GM20000 (cell line): ENCODE results near the gene CTSV.
"Not testable (repeated sequence)": the region's sequence is repeated elsewhere in the genome, so short reads cannot be mapped to it uniquely, and the experiment has no call there.

Experiments used
- DNase-seq: peaks from one replicate; pipeline ENCODE4 v3.0.0; 2012; ENCODE audit warnings: low spot score
- TF ChIP-seq, protein P1 (sequence below): IDR thresholded peaks from 2 replicates; pipeline ENCODE4 v1.5.1; 2012; ENCODE audit warnings: mild to moderate bottlenecking, control low read depth; ENCODE audit errors: extremely low read depth, missing control alignments

CTSV gene

DNA sequence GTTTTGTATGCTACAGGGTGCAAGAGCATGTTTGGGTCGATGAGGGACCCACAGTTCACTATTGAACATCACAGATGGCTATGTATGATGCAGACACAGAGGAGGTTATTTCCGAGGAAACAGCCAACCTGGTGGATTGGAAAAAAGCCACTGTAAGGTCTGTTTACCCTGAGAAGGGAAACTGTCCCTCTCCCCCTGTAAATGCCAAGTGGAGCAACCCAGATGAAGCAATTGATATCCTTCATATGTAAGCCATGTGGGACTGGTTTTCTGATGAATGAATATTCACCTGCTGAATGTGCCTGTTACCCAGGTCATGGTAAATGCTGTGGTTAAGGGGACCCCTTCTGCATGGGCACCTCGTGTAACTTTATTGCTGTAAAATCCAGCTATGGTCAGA lies 14.8 kb upstream of the CTSV start:
- DNase-seq, result no peak
- TF ChIP-seq, protein P1, sequence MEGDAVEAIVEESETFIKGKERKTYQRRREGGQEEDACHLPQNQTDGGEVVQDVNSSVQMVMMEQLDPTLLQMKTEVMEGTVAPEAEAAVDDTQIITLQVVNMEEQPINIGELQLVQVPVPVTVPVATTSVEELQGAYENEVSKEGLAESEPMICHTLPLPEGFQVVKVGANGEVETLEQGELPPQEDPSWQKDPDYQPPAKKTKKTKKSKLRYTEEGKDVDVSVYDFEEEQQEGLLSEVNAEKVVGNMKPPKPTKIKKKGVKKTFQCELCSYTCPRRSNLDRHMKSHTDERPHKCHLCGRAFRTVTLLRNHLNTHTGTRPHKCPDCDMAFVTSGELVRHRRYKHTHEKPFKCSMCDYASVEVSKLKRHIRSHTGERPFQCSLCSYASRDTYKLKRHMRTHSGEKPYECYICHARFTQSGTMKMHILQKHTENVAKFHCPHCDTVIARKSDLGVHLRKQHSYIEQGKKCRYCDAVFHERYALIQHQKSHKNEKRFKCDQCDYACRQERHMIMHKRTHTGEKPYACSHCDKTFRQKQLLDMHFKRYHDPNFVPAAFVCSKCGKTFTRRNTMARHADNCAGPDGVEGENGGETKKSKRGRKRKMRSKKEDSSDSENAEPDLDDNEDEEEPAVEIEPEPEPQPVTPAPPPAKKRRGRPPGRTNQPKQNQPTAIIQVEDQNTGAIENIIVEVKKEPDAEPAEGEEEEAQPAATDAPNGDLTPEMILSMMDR, result no peak

DNA sequence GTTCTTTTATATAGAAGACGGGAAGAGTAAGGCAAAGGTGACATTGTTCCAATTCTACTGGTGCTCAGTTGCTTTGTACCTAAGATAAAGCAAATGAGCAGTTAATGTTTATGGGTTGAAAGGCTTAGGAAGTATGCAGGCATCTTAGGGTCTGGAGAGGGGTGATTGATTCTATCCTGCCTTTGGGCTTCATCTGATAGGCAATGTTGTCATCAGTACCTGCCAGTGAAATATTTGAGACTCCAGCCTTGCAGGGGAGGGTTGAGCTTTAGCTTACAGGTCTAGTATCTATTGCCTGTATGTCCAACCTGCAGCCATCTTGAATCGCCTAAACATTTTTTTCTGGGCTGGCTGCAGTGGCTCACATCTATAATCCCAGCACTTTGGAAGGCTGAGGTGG lies 13.8 kb upstream of the CTSV start:
- TF ChIP-seq, protein P1, result no peak
- DNase-seq, result no peak

DNA sequence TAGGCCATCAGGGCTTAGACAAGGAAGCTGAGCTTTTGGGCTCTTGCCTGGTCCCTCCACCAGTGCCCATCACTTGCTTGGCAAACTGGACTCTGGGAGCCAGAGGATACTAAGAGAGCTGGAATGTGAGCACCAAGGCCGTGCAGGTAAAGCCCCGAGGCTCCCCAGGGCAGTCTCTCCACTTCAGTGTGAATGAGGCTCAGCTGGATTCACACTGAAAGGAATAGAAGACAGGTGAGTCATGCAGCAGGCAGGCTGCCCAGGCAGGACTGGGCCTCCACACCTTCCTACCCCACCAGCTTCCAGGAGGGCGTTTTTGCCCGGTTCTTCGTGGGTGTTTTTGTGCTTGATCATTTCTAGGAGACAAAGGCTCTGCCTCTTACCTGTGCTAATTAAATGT lies 7.3 kb upstream of the CTSV start:
- no peak for DNase-seq
- TF ChIP-seq, protein P1, result no peak

DNA sequence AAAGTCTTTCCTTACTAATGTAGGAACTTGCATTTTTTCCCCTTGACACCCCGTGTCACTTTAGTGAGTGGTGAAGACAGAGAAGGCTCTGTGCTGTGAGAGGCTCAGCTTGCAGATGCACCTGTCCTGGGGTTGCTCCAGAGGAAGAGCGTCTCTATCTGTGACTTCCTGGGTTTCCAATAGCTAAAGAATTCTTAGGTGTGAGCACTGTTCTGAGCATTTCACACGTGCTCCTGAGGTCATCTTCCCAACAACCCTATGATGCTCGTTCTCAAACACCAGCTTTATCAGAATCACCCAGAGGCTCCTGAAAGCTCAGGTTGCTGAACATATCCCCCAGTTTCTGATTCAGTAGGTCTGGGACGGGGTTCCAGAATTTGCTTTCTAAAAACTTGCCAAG lies 6.4 kb upstream of the CTSV start:
- TF ChIP-seq, protein P1, result no peak
- DNase-seq, result no peak

DNA sequence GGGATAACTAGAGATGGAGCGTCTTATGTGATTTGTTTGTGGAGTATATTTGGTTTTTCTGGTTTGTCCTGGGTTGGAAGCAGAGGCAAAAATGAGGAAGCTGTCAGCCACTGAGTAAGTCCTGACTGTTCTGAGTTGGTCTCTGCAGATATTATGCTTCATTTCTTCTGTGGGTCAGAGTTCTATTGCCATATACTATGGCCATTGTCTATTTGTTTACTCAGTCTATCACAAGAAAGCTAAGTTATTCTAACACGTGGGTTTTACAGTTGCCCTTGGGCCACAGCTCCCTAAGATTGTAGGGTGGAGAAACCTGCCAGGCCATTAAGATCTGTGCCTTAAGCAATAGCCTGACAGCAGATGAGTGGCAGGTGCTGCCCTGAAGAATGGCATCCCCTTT lies 3.0 kb upstream of the CTSV start:
- TF ChIP-seq, protein P1, result no peak
- DNase-seq, result no peak

DNA sequence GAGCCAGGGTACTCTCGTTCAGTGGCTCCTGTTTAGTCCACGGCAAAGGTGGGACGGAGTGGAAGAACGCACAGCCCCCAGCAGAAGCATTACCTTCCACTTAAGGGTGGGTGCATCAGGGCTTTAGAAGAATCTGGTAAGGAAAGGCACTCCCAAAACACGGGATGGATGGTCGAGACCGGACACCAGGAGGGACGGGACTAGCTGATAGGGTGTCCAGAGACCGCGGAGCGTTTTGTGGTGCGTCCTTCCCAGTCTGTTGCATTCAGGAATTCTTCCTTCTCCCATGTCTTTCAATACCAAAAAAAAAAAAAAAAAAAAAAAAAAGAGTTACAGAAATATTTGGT lies 545 bp upstream of the CTSV start:
- no peak for DNase-seq

DNA sequence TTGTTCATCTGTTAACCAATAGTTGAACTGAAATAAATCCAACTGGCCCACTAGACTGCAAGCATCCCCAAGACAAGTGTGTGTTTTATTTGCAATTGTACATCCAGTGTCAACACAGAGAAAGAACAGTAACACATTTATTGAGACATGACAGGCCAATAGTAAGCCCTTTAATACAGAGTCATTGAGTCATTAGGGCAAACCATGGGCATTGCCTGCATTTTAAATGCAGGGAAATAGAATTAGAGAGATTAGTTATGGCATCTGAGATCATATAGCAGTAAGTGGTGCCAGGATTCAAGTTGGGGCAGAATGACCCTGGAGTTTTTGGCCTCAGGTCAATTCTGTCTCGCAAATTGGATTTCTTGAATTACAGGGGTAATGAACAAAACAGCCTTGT lies 15.4 kb downstream of the CTSV start:
- DNase-seq, result not testable (repeated sequence)

More for the DNA sequence above, 545 bp upstream of the CTSV start:
- TF ChIP-seq, protein P1, result no peak

DNA sequence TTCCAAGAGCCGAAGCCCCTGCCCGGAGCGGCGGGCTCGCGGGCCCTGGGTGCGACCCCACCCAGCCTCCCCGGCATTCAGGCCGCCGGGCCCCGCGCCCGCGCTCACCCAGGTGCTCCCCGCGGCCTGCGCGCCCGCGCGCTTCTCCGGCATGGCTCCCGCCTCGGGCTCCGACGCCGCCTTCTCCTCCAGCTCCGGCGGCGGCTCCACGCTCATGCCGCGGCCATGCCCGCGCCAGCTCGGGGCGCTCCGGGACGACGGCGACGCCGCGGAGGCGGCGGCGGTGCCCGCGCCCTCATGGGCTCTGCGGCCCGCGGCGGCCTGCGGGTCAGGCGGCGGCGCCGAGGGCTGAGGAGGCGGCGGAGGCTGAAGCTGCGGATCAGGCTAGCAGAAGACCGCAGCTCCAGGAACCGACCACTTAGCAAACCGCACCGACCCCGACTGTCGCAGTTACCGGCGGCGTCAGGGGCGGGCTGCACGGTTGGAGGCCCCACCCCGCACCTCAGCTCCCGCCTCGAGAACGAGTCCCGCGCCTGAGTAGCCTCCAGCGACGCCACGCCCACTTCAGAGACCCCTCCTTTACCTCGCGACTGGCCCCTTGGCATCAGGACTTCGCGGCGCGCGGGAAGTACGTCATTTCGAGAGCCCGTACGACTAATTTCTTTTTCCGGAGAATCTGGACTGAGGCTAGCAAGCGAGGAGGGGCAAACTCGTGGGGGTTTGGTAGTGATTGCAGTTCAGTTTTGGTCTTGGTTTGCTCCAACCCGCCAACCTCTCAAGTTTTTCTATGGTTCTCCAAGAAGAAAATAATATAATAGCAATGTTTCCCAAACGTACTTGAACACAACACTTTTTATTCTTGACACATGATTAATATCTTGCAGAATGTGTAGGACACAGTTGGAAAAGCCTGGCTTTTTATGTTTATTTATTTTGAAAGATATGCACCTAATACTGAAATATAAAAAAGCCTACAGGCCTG lies 25.5 kb downstream of the CTSV start:
- peak; percentile 59 for DNase-seq

DNA sequence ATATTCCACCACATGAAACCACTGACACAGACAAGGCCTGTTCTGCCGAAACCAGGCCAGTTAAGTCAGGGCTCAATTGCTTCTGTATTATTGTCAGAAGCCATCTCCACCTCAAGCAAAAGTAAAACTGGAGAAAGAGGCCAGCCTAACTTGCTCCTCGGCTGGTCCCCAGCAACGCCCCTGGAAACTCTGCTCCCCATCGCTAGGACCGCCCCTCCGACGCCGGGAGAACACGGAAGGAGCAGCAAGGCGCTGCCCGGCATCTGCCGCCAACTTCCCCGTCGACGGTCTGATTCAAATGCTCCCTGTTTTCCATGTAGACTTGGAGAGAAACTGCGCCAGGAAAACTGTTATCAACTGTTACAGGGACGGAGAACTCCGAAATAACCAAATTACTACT lies 26.3 kb downstream of the CTSV start:
- not testable (repeated sequence) for DNase-seq

DNA sequence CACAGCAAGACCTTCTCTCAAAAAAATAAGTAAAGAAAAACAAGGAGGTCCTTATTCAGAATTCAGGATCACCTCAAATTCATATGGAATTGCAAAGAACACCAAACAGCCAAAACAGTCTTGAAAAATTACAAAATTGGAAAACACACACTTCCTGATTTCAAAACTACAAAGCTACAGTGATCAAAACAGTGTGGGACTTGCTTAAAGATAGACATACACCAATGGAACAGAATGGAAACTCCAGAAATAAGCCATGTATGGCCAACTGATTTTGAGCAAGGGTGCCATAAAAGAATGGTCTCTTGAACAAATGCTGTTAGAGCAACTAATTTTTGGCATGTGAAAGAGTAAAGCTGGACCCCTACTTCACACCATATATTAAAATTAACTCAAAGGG lies 36.7 kb downstream of the CTSV start:
- DNase-seq, result not testable (repeated sequence)

DNA sequence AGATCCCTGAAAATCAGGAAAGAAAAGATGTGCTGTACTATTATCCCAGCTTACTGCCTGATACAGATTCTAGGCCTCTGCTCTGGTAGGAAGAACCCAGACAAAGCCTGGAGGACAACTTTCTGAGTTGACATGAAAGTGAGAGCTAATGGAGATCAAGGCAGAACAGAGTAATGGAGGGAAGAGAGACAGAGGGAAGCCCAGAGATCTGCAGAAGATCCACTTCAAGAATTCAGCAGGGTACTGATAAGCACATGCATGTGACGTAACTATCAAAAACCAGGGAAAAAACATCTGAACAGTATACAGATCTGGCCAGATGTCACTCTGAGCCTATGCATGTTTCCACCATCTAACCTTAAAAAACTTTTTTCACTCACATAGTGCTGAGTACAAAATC lies 37.6 kb downstream of the CTSV start:
- DNase-seq, result not testable (repeated sequence)

DNA sequence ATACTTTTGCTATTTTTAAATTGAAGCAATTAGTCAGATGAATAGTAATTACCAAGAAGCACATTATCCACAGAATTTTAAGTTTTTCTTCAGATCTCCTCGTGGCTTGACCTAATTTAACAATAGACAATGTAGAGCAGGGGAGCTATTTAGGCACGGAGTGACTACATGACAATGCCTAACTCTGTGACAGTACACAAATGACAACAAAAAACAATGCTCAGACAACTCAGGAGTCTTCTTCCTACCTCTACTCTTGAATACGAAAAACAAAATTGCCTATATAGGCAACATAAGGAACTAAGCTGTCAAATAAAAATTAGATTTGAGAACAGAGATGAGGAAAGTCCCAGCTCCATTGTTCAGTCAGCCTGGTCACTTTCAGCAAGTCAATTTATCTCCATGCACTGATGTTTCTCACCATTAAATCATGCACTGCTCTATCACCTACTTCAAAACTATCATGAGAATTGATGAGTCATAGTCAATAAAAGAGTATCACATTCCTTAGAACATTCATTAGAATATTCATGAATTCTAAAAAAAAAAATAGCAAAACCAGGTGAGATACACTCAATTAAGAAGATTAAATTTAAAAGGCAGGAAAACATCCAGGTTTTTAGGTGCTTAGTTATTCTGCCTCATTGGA lies 38.7 kb downstream of the CTSV start:
- DNase-seq, result not testable (repeated sequence)

DNA sequence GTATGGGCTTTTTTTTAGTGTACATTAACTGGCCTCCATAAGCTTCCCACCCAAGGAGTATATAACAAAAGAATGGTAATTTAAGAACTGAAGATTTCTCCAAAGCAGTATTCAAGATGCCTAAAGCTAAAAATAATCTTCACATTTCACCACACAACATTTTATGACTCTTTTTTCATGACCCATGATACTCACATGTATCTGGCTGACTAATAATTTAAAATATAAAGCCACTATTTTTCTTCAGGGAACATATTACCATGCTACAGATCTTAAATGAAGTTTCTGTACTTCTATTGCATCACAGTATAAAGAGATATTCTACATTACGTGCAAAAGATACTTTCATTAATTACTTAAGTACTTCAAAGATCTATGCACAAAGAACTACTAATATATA lies 39.2 kb downstream of the CTSV start:
- DNase-seq, result not testable (repeated sequence)
